ENCODE measurements around the gene LHFPL6.

Gene LHFPL6

GRCh38 chr13:39474600-39474999 lies 128.4 kb downstream of the LHFPL6 start:
- TF ChIP-seq TAF1 (IDR thresholded peaks at IDR 0.05; ENCODE audit: borderline replicate concordance, insufficient read depth, low read length) (no peak), REST (IDR thresholded peaks at IDR 0.05; ENCODE audit: insufficient read depth in 1 of 2, low read depth in 2 of 2, low read length in 2 of 2) (peak in 1 of 2 experiments; percentile 73; a peak in 2 of 4 replicates)

- TF ChIP-seq SIN3A (IDR thresholded peaks at IDR 0.05; ENCODE audit: borderline replicate concordance, insufficient read depth, low read length) (no peak), TAF1 (IDR thresholded peaks at IDR 0.05; ENCODE audit: borderline replicate concordance, insufficient read depth, low read length) (no peak), REST (IDR thresholded peaks at IDR 0.05; ENCODE audit: insufficient read depth in 1 of 2, low read depth in 2 of 2, low read length in 2 of 2) (no peak), FOXP2 (optimal IDR thresholded peaks at IDR 0.05; ENCODE audit: borderline replicate concordance, extremely low read depth, extremely low read length, insufficient read depth) (no peak), POLR2AphosphoS5 (IDR thresholded peaks at IDR 0.05; ENCODE audit: low read depth, low read length) (no peak)
Observed at GRCh38 chr13:39469676-39470075, 133.3 kb downstream of the LHFPL6 start.

DNA sequence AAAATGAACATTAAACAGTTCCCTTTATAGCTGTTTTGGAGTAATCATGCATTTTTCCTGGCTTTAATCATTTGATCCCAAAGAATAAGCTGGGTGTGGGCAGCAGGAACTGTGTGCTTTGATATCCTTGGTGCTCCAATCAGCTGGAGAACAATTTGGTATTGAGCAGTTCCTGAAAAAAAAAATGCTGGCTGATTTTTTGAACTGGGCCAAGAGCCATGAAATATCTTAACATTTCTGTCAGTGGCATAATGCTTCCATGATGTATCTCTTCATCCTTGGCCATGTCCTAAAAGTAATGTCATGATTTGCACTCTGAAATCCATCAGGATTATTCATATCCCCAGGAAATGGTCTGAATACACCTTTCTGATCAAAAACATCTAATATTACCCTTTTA lies 134.7 kb downstream of the LHFPL6 start:
- TF ChIP-seq REST (IDR thresholded peaks at IDR 0.05; ENCODE audit: insufficient read depth in 1 of 2, low read depth in 2 of 2, low read length in 2 of 2) (no peak), POLR2AphosphoS5 (IDR thresholded peaks at IDR 0.05; ENCODE audit: low read depth, low read length) (no peak), SIN3A (IDR thresholded peaks at IDR 0.05; ENCODE audit: borderline replicate concordance, insufficient read depth, low read length) (no peak), TAF1 (IDR thresholded peaks at IDR 0.05; ENCODE audit: borderline replicate concordance, insufficient read depth, low read length) (no peak), FOXP2 (optimal IDR thresholded peaks at IDR 0.05; ENCODE audit: borderline replicate concordance, extremely low read depth, extremely low read length, insufficient read depth) (no peak)

DNA sequence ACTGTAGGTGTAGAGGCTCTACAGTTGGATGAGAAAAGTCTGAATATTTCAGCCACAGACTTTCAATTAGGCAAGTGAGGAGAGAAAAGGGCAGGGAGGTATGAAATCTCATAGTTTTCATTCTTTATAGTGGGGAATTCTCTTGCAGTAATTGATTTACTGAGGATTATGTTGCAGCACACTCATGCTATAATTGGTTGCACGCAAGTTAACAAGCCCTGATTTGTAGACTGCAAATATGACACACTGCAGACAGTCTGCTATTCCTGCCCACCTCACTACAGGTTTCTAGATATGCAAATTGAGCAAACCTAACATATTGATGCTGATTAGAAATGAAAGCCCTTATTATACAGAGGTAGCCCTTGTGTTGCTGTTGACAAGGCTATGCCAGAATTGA lies 139.4 kb downstream of the LHFPL6 start:
- no peak for TF ChIP-seq TAF1 (IDR thresholded peaks at IDR 0.05; ENCODE audit: borderline replicate concordance, insufficient read depth, low read length)

DNA sequence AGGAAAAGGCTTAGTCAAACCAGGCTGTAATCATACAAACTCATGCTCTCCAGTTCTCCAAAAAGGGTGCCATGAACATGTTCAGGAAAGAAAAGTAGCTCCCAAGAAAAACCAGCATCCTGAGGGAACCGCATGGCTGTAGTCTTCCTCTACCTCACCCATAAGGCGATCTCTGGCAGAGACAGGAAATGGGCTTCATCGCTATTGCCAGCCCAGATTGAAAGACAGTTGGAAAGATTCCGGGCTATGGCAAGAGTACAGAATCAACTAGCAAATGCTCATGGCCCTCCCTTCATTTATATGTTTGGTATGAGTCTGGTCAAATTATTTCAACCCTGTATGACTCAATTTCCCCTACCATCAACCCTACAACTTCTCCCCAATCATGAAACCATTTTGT lies 140.1 kb downstream of the LHFPL6 start:
- no peak for TF ChIP-seq FOXP2 (optimal IDR thresholded peaks at IDR 0.05; ENCODE audit: borderline replicate concordance, extremely low read depth, extremely low read length, insufficient read depth)
- no peak for TF ChIP-seq POLR2AphosphoS5 (IDR thresholded peaks at IDR 0.05; ENCODE audit: low read depth, low read length)
- no peak for TF ChIP-seq REST (IDR thresholded peaks at IDR 0.05; ENCODE audit: insufficient read depth in 1 of 2, low read depth in 2 of 2, low read length in 2 of 2)
- no peak for TF ChIP-seq TAF1 (IDR thresholded peaks at IDR 0.05; ENCODE audit: borderline replicate concordance, insufficient read depth, low read length)
